Islet of Langerhans (tissue), 1 donor: ENCODE measurements around the gene MFSD11.
"Not testable (repeated sequence)": the region's sequence is repeated elsewhere in the genome, so short reads cannot be mapped to it uniquely, and the experiment has no call there.

Experiments
- FAIRE-seq: peaks from one replicate; lab custom pipeline; 2011; peaks lifted over from hg19 to GRCh38; lab: Jason Lieb, UNC

The MFSD11 gene

GRCh38 chr17:76709077-76709950, 28.6 kb upstream of the MFSD11 start:
- FAIRE-seq: no peak

- not testable (repeated sequence) for FAIRE-seq
Measured at GRCh38 chr17:76709951-76710862, 27.7 kb upstream of the MFSD11 start.

GRCh38 chr17:76710863-76711611, 26.9 kb upstream of the MFSD11 start, which contains the start of gene MXRA7:
Gene MXRA7, minus strand, starts transcription at chr17:76710965. Its CDS starts 19 bp downstream, at chr17:76710946.
- no peak for FAIRE-seq

GRCh38 chr17:76712321-76712720, 25.6 kb upstream of the MFSD11 start:
- not testable (repeated sequence) for FAIRE-seq

- FAIRE-seq: no peak
Measured at GRCh38 chr17:76713765-76714164, 24.2 kb upstream of the MFSD11 start.

GRCh38 chr17:76714336-76714735, 23.6 kb upstream of the MFSD11 start:
- FAIRE-seq: no peak

DNA sequence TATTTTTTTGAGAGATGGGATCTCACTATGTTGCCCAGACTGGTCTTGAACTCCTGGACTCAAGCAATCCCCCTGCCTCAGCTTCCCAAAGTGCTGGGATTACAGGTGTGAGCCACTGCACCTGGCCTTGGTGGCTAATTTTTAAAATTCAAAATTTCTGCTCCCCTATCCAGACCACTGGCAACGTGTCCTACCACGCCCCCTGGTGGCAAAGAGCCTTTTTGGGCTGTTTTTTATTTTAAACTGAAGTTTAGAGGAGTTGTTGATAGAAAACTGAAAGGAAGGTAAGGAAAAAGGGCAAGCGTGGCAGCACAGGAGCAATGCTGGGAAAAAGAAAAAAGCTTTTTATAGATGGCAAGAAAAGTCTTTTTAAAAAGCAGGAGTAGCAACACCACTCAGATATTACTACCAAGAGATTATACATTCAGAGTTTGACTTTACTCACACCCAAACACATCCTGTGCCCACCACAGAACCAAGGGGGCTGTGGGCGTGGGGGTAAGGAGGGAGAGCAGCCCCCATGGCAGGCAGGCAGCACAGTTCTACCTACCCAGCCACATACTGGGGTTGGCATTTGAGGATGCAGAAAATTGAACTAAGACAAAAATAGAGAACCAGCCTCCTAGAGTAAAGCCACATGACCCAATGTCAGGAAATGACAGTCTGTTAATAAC, 23.0 kb upstream of the MFSD11 start:
- FAIRE-seq: no peak

DNA sequence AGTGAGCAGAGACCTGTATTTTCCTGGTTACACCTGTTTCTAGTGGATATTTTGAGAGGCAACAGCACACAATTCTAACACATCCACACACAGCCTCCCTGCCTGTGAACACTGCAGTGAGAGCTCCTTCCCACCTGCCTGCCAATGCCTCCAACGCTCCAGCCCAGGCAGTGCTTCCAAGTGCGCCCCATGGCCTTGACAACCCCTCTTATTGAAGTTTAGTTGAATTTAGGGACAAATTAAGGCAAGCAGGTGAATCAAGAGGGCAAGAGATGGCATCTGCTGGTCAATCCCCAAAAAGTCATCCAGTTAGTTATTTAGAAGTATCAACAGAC, 22.5 kb upstream of the MFSD11 start:
- FAIRE-seq: no peak

DNA sequence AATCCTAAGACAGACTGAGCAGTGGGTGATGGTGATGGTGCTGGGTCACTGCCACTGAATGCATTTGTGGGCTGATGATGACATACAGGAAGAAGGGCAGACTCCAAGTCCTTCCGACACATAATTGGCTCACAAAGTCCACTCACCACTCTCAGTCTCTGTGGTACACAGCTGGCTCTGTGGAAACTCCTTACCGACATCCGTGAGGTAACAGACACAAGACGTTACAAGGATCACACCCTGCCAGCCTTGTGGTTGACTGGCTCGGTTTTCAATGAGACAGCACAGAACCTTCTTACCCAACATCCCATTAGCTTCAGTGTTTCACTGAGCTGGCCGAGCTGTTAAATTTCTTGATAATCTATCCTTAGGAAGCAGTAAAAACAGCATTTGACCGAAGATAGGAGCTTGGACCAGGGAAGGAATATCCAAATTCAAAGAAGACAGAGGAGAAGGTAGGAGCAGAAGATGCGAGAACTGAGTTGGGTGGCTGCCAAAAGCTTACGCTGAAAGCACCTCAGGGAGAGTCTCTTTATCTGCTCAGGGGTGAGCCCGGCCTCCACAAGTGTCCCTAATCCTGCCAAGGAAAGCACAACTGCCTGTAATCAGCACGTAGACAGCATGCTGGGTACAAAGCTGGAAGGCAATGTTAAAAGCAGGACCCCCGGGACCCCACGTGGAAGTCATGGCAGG, 21.6 kb upstream of the MFSD11 start:
- no peak for FAIRE-seq

GRCh38 chr17:76716839-76717215, 21.1 kb upstream of the MFSD11 start:
- FAIRE-seq: no peak

GRCh38 chr17:76718516-76718915, 19.4 kb upstream of the MFSD11 start:
- FAIRE-seq: no peak

DNA sequence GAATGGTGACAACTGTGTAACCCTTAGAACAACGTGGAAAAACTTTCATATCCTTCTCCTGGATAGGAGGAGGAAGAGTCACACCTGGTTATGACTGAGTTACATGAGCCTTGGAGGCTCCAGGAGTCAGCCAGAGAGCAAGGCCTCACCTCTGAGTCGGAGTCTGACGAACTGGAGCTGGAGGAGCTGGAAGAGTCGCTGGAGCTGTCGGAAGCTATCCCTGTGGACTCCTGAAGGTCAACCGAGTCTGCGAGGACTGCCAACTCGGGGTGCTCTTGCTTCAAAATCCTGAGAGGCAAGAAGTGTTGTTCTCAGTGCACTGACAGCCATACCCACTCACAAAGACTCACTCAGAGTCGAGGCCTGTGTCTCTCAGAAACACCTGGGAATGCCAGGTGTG, 17.7 kb upstream of the MFSD11 start:
- no peak for FAIRE-seq

DNA sequence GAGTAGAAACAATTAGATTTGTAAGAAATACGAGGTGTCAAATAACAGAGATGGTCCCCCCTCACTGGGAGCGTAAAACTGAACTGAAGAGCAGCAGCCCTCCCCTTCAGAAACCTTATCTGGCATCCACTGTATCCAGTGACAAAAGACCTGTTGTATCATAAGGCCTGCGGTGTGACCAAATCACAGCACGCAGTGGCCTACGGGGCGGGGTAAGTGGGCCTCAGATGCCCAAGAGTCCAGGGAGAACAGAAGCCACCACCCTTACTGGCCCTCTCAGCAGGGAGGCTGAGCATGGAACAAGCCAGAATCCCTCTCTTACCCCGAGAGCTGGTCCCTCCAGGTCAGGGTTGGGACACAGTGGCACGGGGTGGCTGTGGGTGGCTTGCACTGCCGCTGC, 17.0 kb upstream of the MFSD11 start:
- FAIRE-seq: no peak

- no peak for FAIRE-seq
Measured at GRCh38 chr17:76721463-76721862, 16.5 kb upstream of the MFSD11 start.

DNA sequence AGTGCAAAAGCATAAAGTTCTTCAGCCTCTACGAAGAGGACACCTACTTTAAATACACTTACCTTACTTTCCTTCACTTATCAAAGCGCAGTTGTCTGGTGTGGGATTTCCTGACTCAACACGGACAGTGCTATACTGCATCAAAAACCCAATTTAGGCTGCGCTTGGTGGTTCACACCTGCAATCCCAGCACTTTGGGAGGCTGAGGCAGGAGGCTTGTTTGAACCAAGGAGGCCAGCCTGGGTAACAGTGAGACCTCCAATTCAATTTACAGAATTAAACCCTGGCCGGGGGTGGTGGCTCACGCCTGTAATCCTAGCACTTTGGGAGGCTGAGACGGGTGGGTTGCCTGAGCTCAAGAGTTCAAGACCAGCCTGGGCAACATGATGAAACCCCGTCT, 15.6 kb upstream of the MFSD11 start:
- no peak for FAIRE-seq

DNA sequence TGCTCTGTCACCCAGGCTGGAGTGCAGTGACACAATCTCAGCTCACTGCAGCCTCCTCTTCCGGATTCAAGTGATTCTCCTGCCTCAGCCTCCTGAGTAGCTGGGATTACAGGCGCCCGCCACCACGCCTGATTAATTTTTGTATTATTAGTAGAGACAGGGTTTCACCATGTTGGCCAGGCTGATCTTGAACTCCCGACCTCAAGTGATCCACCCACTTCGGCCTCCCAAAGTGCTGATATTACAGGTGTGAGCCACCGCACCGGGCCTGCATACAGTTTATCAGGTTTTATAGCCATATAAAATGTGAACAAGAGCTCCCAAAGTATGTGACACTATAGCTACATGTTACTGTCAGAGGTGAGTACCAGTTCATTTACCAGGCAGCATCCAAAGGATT, 14.9 kb upstream of the MFSD11 start:
- FAIRE-seq: not testable (repeated sequence)

GRCh38 chr17:76723812-76724211, 14.1 kb upstream of the MFSD11 start:
- no peak for FAIRE-seq

- FAIRE-seq: no peak
Measured at GRCh38 chr17:76725580-76726230, 12.2 kb upstream of the MFSD11 start.

GRCh38 chr17:76726231-76726775, 11.6 kb upstream of the MFSD11 start, which contains the start of gene JMJD6:
Gene JMJD6, minus strand, starts transcription at chr17:76726606. Its CDS starts 131 bp downstream, at chr17:76726475.
- no peak for FAIRE-seq
